Loucy (cell line): ENCODE results near the gene TMEM38A.

Experiments used
- CTCF ChIP-seq: fragments of 200-600 bp; sonication (generic); conservative IDR thresholded peaks from 2 replicates; pipeline ENCODE4 v1.5.1; 2014; ENCODE audit warnings: mild to moderate bottlenecking, antibody characterized with exemption, low read length
- EZH2phosphoT487 ChIP-seq: fragments of 200-600 bp; IDR thresholded peaks from 2 replicates; pipeline ENCODE4 v1.6.1; 2018; ENCODE audit warnings: antibody characterized with exemption, mild to moderate bottlenecking, moderate library complexity, borderline replicate concordance

GRCh38 chr19:16659464-16659831 lies 1.5 kb upstream of the TMEM38A start:
- no peak for TF ChIP-seq CTCF
- TF ChIP-seq EZH2phosphoT487, result no peak
